H9 (cell line): ENCODE data around the gene SPTSSA. TPM values are rescaled to one million over a fixed set of nuclear protein-coding genes. Genes with fewer than 3 reads are reported as not detected.

Experiments used
- DNase-seq: peaks from one replicate; pipeline ENCODE4 v3.0.0-alpha.2; 2017
- H2AFZ ChIP-seq: one replicate; pipeline ENCODE4 v1.6.1; 2013; ENCODE audit warnings: mild to moderate bottlenecking, low read length, control low read depth, moderate library complexity
- H2AK5ac ChIP-seq: 2 replicates; pipeline ENCODE4 v1.6.1; 2013; ENCODE audit warnings: low read length, control low read depth, mixed read lengths; ENCODE audit not compliant: insufficient read length
- H2BK120ac ChIP-seq: one replicate; pipeline ENCODE4 v1.6.1; 2013; ENCODE audit warnings: low read depth, mild to moderate bottlenecking, low read length, control low read depth, inconsistent platforms; ENCODE audit not compliant: poor library complexity, severe bottlenecking
- H2BK12ac ChIP-seq: 2 replicates; pipeline ENCODE4 v1.6.1; 2013; ENCODE audit warnings: low read length, control low read depth, mixed read lengths, low read depth; ENCODE audit not compliant: insufficient read length
- H2BK15ac ChIP-seq: 2 replicates; pipeline ENCODE4 v1.6.1; 2013; ENCODE audit warnings: low read depth, low read length, control low read depth
- H2BK20ac ChIP-seq: one replicate; pipeline ENCODE4 v1.6.1; 2013; ENCODE audit warnings: low read depth, mild to moderate bottlenecking, low read length, control low read depth, inconsistent platforms; ENCODE audit not compliant: poor library complexity, severe bottlenecking
- H2BK5ac ChIP-seq: 2 replicates; pipeline ENCODE4 v1.6.1; 2013; ENCODE audit warnings: low read length, control low read depth, mixed read lengths; ENCODE audit not compliant: insufficient read length
- H3K14ac ChIP-seq: 2 replicates; pipeline ENCODE4 v1.6.1; 2013; ENCODE audit warnings: low read length, control low read depth; ENCODE audit not compliant: insufficient read depth
- H3K18ac ChIP-seq: 2 replicates; pipeline ENCODE4 v1.6.1; 2013; ENCODE audit warnings: low read depth, mild to moderate bottlenecking, mixed read lengths, low read length, control low read depth; ENCODE audit not compliant: insufficient read length
- H3K23ac ChIP-seq: 2 replicates; pipeline ENCODE4 v1.6.1; 2013; ENCODE audit warnings: low read length, control low read depth, mixed read lengths, low read depth; ENCODE audit not compliant: insufficient read length
- H3K23me2 ChIP-seq: 2 replicates; pipeline ENCODE4 v1.6.1; 2013; ENCODE audit warnings: low read depth, mild to moderate bottlenecking, mixed read lengths, low read length, control low read depth; ENCODE audit not compliant: insufficient read length, poor library complexity, severe bottlenecking
- H3K27ac ChIP-seq: 2 replicates; pipeline ENCODE4 v1.5.1; 2013; ENCODE audit warnings: low read length, control low read depth, mixed read lengths, low read depth; ENCODE audit not compliant: insufficient read length
- H3K27me3 ChIP-seq: 2 replicates; pipeline ENCODE4 v1.6.1; 2013; ENCODE audit warnings: low read length, control low read depth, inconsistent platforms; ENCODE audit not compliant: insufficient read depth
- H3K4ac ChIP-seq: 2 replicates; pipeline ENCODE4 v1.6.1; 2013; ENCODE audit warnings: low read depth, mild to moderate bottlenecking, control low read depth, inconsistent platforms, low read length, moderate library complexity
- H3K4me1 ChIP-seq: 2 replicates; pipeline ENCODE4 v1.6.1; 2013; ENCODE audit warnings: low read length, control low read depth, inconsistent platforms; ENCODE audit not compliant: insufficient read depth
- H3K4me2 ChIP-seq: 2 replicates; pipeline ENCODE4 v1.6.1; 2013; ENCODE audit warnings: low read length, control low read depth, mixed read lengths; ENCODE audit not compliant: insufficient read length, insufficient read depth
- H3K56ac ChIP-seq: 2 replicates; pipeline ENCODE4 v1.6.1; 2013; ENCODE audit warnings: low read depth, mild to moderate bottlenecking, mixed read lengths, low read length, control low read depth; ENCODE audit not compliant: insufficient read length
- H3K79me1 ChIP-seq: 2 replicates; pipeline ENCODE4 v1.6.1; 2013; ENCODE audit warnings: low read depth, mild to moderate bottlenecking, moderate library complexity, low read length, control low read depth, inconsistent platforms; ENCODE audit not compliant: insufficient read depth, poor library complexity, severe bottlenecking
- H3K79me2 ChIP-seq: 2 replicates; pipeline ENCODE4 v1.6.1; 2013; ENCODE audit warnings: low read length, control low read depth, inconsistent platforms; ENCODE audit not compliant: insufficient read depth
- H3K9ac ChIP-seq: 2 replicates; pipeline ENCODE4 v1.6.1; 2013; ENCODE audit warnings: low read length, control low read depth, mixed read lengths; ENCODE audit not compliant: insufficient read length; ENCODE audit errors: extremely low read depth
- H3K9me3 ChIP-seq: one replicate; pipeline ENCODE4 v1.6.1; 2013; ENCODE audit warnings: low read depth, low read length, inconsistent platforms; ENCODE audit not compliant: control insufficient read depth
- H3T11ph ChIP-seq: one replicate; pipeline ENCODE4 v1.6.1; 2013; ENCODE audit warnings: mild to moderate bottlenecking, low read length, control low read depth, inconsistent platforms
- H4K20me1 ChIP-seq: one replicate; pipeline ENCODE4 v1.6.1; 2013; ENCODE audit not compliant: control insufficient read depth, insufficient read length, insufficient read depth
- H4K5ac ChIP-seq: 2 replicates; pipeline ENCODE4 v1.6.1; 2013; ENCODE audit warnings: low read depth, mild to moderate bottlenecking, mixed read lengths, low read length, control low read depth; ENCODE audit not compliant: insufficient read length
- H4K8ac ChIP-seq: replicated peaks from 2 replicates; pipeline ENCODE4 v1.6.1; 2013; ENCODE audit warnings: low read length, control low read depth, mixed read lengths, low read depth; ENCODE audit not compliant: insufficient read length
- H4K91ac ChIP-seq: 2 replicates; pipeline ENCODE4 v1.6.1; 2013; ENCODE audit warnings: low read depth, mild to moderate bottlenecking, moderate library complexity, mixed read lengths, low read length, control low read depth; ENCODE audit not compliant: insufficient read length
- H3K27ac Mint-ChIP-seq, 3 experiments: 2 replicates in 2 of 3; 3 replicates in 1 of 3; pipeline ENCODE4 v1.8.0; 2020 to 2021; ENCODE audit warnings: mixed read lengths in 3 of 3, mild to moderate bottlenecking in 1 of 3, moderate library complexity in 1 of 3
- H3K27me3 Mint-ChIP-seq: 2 replicates; pipeline ENCODE4 v1.8.0; 2021; ENCODE audit warnings: low read depth, mild to moderate bottlenecking, moderate library complexity, mixed read lengths
- H3K36me3 Mint-ChIP-seq, 3 experiments: 2 replicates in 2 of 3; 3 replicates in 1 of 3; pipeline ENCODE4 v1.8.0; 2020 to 2021; ENCODE audit warnings: low read depth in 3 of 3, mixed read lengths in 3 of 3; ENCODE audit not compliant: insufficient read depth in 1 of 3
- H3K4me1 Mint-ChIP-seq, 2 experiments: 2 replicates each; pipeline ENCODE4 v1.8.0; 2020; ENCODE audit warnings: mixed read lengths in 2 of 2
- H3K4me3 Mint-ChIP-seq, 2 experiments: 2 replicates in 1 of 2; 3 replicates in 1 of 2; pipeline ENCODE4 v1.8.0; 2020 to 2021; ENCODE audit warnings: mild to moderate bottlenecking in 2 of 2, mixed read lengths in 2 of 2, moderate library complexity in 1 of 2
- H3K9me3 Mint-ChIP-seq, 2 experiments: 2 replicates in 1 of 2; 3 replicates in 1 of 2; pipeline ENCODE4 v1.8.0; 2020; ENCODE audit warnings: mild to moderate bottlenecking in 2 of 2, mixed read lengths in 2 of 2, moderate library complexity in 1 of 2
- WGBS: extraction: QIAGEN DNeasy Blood & Tissue Kit; methylation state at CpG from one replicate; pipeline ENCODE4 v1.1.7; 2013; ENCODE audit warnings: missing lambda C conversion rate, low lambda C conversion rate, mixed read lengths; ENCODE audit not compliant: insufficient read length; ENCODE audit errors: extremely low coverage; 5-methylcytosine and 5-hydroxymethylcytosine counted together
- total RNA-seq: library from RNA; stranded (reverse); gene quantifications from 2 replicates; pipeline ENCODE4 v1.2.1, GENCODE V29; 2021
- TF ChIP-seq, protein P1 (sequence below): fragments of 200-600 bp; sonication (generic); conservative IDR thresholded peaks from 3 replicates; pipeline ENCODE4 v1.8.0; 2021; ENCODE audit warnings: antibody characterized with exemption, mild to moderate bottlenecking

The SPTSSA gene
- total RNA-seq, 1 experiment from 2014 or later, result 23.3 TPM

- peaks cover 6% of the 10 kb centered on the region in 2 experiments for H3K4me1 Mint-ChIP-seq
- H4K91ac ChIP-seq, result no peak overlapping the region
- no peak overlapping the region for H3K4me2 ChIP-seq
- no peaks in the 10 kb centered on the region for H3K27me3 ChIP-seq
- H3K9me3 Mint-ChIP-seq, result no peaks in the 10 kb centered on the region
- no peaks in the 10 kb centered on the region for H3K79me2 ChIP-seq
- no peak overlapping the region for H2BK12ac ChIP-seq
- H2AFZ ChIP-seq, result no peak overlapping the region
- TF ChIP-seq, protein P1, sequence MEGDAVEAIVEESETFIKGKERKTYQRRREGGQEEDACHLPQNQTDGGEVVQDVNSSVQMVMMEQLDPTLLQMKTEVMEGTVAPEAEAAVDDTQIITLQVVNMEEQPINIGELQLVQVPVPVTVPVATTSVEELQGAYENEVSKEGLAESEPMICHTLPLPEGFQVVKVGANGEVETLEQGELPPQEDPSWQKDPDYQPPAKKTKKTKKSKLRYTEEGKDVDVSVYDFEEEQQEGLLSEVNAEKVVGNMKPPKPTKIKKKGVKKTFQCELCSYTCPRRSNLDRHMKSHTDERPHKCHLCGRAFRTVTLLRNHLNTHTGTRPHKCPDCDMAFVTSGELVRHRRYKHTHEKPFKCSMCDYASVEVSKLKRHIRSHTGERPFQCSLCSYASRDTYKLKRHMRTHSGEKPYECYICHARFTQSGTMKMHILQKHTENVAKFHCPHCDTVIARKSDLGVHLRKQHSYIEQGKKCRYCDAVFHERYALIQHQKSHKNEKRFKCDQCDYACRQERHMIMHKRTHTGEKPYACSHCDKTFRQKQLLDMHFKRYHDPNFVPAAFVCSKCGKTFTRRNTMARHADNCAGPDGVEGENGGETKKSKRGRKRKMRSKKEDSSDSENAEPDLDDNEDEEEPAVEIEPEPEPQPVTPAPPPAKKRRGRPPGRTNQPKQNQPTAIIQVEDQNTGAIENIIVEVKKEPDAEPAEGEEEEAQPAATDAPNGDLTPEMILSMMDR, result no peak
- no peak overlapping the region for H3K4ac ChIP-seq
- H3K4me1 ChIP-seq, result no peaks in the 10 kb centered on the region
- no peak overlapping the region for H2BK5ac ChIP-seq
- H2BK15ac ChIP-seq, result no peak overlapping the region
- no peak overlapping the region for H3K18ac ChIP-seq
- no peak overlapping the region for H2BK120ac ChIP-seq
- no peaks in the 10 kb centered on the region for H4K20me1 ChIP-seq
- H3K14ac ChIP-seq, result no peak overlapping the region
- H3K27me3 Mint-ChIP-seq, result no peaks in the 10 kb centered on the region
- H3K9ac ChIP-seq, result no peak overlapping the region
- H3K56ac ChIP-seq, result no peak overlapping the region
- no peak for DNase-seq
- H3K23ac ChIP-seq, result no peak overlapping the region
- WGBS, result no CpG with 5 or more reads among the region's 7 CpGs
- H3K9me3 ChIP-seq, result no peaks in the 10 kb centered on the region
- H2BK20ac ChIP-seq, result no peak overlapping the region
- H3K27ac Mint-ChIP-seq, result no peak overlapping the region
- H3T11ph ChIP-seq, result no peak overlapping the region
- no peak overlapping the region for H3K27ac ChIP-seq
- H3K23me2 ChIP-seq, result no peaks in the 10 kb centered on the region
- no peak overlapping the region for H4K5ac ChIP-seq
- no peak overlapping the region for H3K4me3 Mint-ChIP-seq
- no peak overlapping the region for H4K8ac ChIP-seq
- no peaks in the 10 kb centered on the region for H3K36me3 Mint-ChIP-seq
- no peak overlapping the region for H2AK5ac ChIP-seq
- no peaks in the 10 kb centered on the region for H3K79me1 ChIP-seq
These were observed 26.5 kb upstream of the SPTSSA start for GRCh38 chr14:34488528-34488927.
